Parathyroid adenoma (tissue), 2 donors: ENCODE measurements around the gene SIRT2.
"Not testable (repeated sequence)": the region's sequence is repeated elsewhere in the genome, so short reads cannot be mapped to it uniquely, and the experiment has no call there.

Experiments
- H2AFZ ChIP-seq: fragments of 300-600 bp; sonication (generic); one replicate; pipeline ENCODE4 v1.7.0; 2017; ENCODE audit warnings: antibody characterized with exemption, mild to moderate bottlenecking
- H3K27ac ChIP-seq: fragments of 300-600 bp; sonication (generic); one replicate; pipeline ENCODE4 v1.7.0; 2017
- H3K27me3 ChIP-seq: fragments of 300-600 bp; sonication (generic); one replicate; pipeline ENCODE4 v1.7.0; 2017; ENCODE audit warnings: low read length; ENCODE audit not compliant: control insufficient read depth, insufficient read depth
- H3K36me3 ChIP-seq: fragments of 300-600 bp; sonication (generic); one replicate; pipeline ENCODE4 v1.7.0; 2017; ENCODE audit warnings: low read length; ENCODE audit not compliant: control insufficient read depth, insufficient read depth
- H3K4me1 ChIP-seq: fragments of 300-600 bp; sonication (generic); one replicate; pipeline ENCODE4 v1.7.0; 2017; ENCODE audit warnings: control low read depth
- H3K4me2 ChIP-seq: fragments of 300-600 bp; sonication (generic); one replicate; pipeline ENCODE4 v1.7.0; 2017; ENCODE audit warnings: low read length
- H3K4me3 ChIP-seq: fragments of 300-600 bp; sonication (generic); one replicate; pipeline ENCODE4 v1.7.0; 2017; ENCODE audit warnings: low read depth, low read length
- H3K79me2 ChIP-seq: fragments of 300-600 bp; sonication (generic); one replicate; pipeline ENCODE4 v1.7.0; 2017; ENCODE audit warnings: control low read depth
- H3K9ac ChIP-seq: fragments of 300-600 bp; sonication (generic); one replicate; pipeline ENCODE4 v1.7.0; 2017; ENCODE audit warnings: mild to moderate bottlenecking
- H3K9me3 ChIP-seq: fragments of 300-600 bp; sonication (generic); one replicate; pipeline ENCODE4 v1.7.0; 2017; ENCODE audit warnings: low read length; ENCODE audit not compliant: control insufficient read depth
- CTCF ChIP-seq: fragments of 300-600 bp; sonication (generic); IDR thresholded peaks from one replicate; pipeline ENCODE4 v1.7.0; 2017; ENCODE audit warnings: antibody characterized with exemption, mild to moderate bottlenecking
- donor health status: primary hyperparathyroidism.

SIRT2 gene

GRCh38 chr19:38942471-38943181 is 43.2 kb upstream of the SIRT2 start:
- Histone ChIP-seq H3K79me2 (no peaks in the 10 kb centered on the region), H3K27me3 (no peaks in the 10 kb centered on the region), H3K4me1 (no peaks in the 10 kb centered on the region), H3K4me3 (no peak overlapping the region), H3K4me2 (no peak overlapping the region), H3K9ac (no peak overlapping the region), H3K27ac (no peak overlapping the region), H3K9me3 (no peaks in the 10 kb centered on the region), H3K36me3 (no peaks in the 10 kb centered on the region), H2AFZ (no peak overlapping the region)
- TF ChIP-seq CTCF = no peak

GRCh38 chr19:38941979-38942378 is 42.6 kb upstream of the SIRT2 start:
- no peak overlapping the region for H3K4me2 ChIP-seq
- no peaks in the 10 kb centered on the region for H3K9me3 ChIP-seq
- H3K27ac ChIP-seq = no peak overlapping the region
- H3K9ac ChIP-seq = no peak overlapping the region
- H2AFZ ChIP-seq = no peak overlapping the region
- H3K36me3 ChIP-seq = no peaks in the 10 kb centered on the region
- no peak overlapping the region for H3K4me3 ChIP-seq
- no peak for TF ChIP-seq CTCF
- H3K79me2 ChIP-seq = no peaks in the 10 kb centered on the region
- no peaks in the 10 kb centered on the region for H3K27me3 ChIP-seq
- H3K4me1 ChIP-seq = no peaks in the 10 kb centered on the region

- H3K36me3 ChIP-seq, H3K4me3 ChIP-seq, H2AFZ ChIP-seq, H3K9ac ChIP-seq, H3K4me1 ChIP-seq, H3K27ac ChIP-seq, H3K79me2 ChIP-seq, H3K9me3 ChIP-seq, H3K4me2 ChIP-seq, H3K27me3 ChIP-seq: not testable (repeated sequence)
Measured at GRCh38 chr19:38941466-38941865, 42.0 kb upstream of the SIRT2 start.

- H3K27ac ChIP-seq = peak overlapping the region; percentile 47
- no peaks in the 10 kb centered on the region for H3K4me1 ChIP-seq
- no peaks in the 10 kb centered on the region for H3K36me3 ChIP-seq
- H3K79me2 ChIP-seq = no peaks in the 10 kb centered on the region
- H3K9ac ChIP-seq = no peak overlapping the region
- H2AFZ ChIP-seq = no peak overlapping the region
- H3K27me3 ChIP-seq = no peaks in the 10 kb centered on the region
- H3K4me3 ChIP-seq = no peak overlapping the region
- TF ChIP-seq CTCF = no peak
- H3K9me3 ChIP-seq = no peaks in the 10 kb centered on the region
- peak overlapping the region; percentile 62 for H3K4me2 ChIP-seq
Measured at GRCh38 chr19:38939957-38940356, 40.5 kb upstream of the SIRT2 start.

GRCh38 chr19:38933544-38933943 is 34.1 kb upstream of the SIRT2 start:
- Histone ChIP-seq H3K27ac (no peak overlapping the region), H3K79me2 (no peaks in the 10 kb centered on the region), H3K36me3 (no peaks in the 10 kb centered on the region), H2AFZ (no peak overlapping the region), H3K9ac (no peak overlapping the region), H3K4me2 (no peak overlapping the region), H3K4me3 (no peak overlapping the region), H3K9me3 (no peaks in the 10 kb centered on the region), H3K4me1 (peaks cover 5% of the 10 kb centered on the region), H3K27me3 (no peaks in the 10 kb centered on the region)
- no peak for TF ChIP-seq CTCF
